K562 (cell line): ENCODE results near the gene BCL2L12. TPM values are rescaled to one million over a fixed set of nuclear protein-coding genes. Genes with fewer than 3 reads are reported as not detected.
A peak's percentile ranks its signal among the peaks of the same experiment; 100 is the strongest.

Experiments used
- ATF1 ChIP-seq, 2 experiments: fragments of 450-650 bp in 1 of 2; IDR thresholded peaks; 2 replicates each; pipeline ENCODE4 v1.6.1; 2016; ENCODE audit warnings: missing compliant biosample characterization in 1 of 2, missing genetic modification characterization in 1 of 2
- HDAC1 ChIP-seq, 2 experiments: fragments of 450-650 bp; IDR thresholded peaks; 2 replicates each; pipeline ENCODE4 v1.6.1; 2016 to 2017; ENCODE audit warnings: inconsistent platforms in 1 of 2, mild to moderate bottlenecking in 1 of 2, moderate library complexity in 1 of 2
- HMG20B ChIP-seq: fragments of 250-450 bp; sonication (Bioruptor Pico); IDR thresholded peaks from 2 replicates; pipeline ENCODE4 v1.5.0; 2021; ENCODE audit warnings: mild to moderate bottlenecking
- JUNB ChIP-seq: fragments of 450-650 bp; formaldehyde crosslinking; conservative IDR thresholded peaks from 2 replicates; pipeline ENCODE4 v1.4.0; 2020; ENCODE audit warnings: mild to moderate bottlenecking
- RCOR1 ChIP-seq, 2 experiments: IDR thresholded peaks; 2 replicates each; pipeline ENCODE4 v1.6.1; 2012; ENCODE audit warnings: low read depth in 2 of 2, low read length in 2 of 2, borderline replicate concordance in 1 of 2, improper control_type of control experiment in 1 of 2
- RFX1 ChIP-seq: fragments of 450-650 bp; IDR thresholded peaks from 2 replicates; pipeline ENCODE4 v1.6.1; 2016; ENCODE audit warnings: mild to moderate bottlenecking, moderate library complexity
- SIN3A ChIP-seq, 2 experiments: fragments of 150-350 bp in 1 of 2; IDR thresholded peaks; 2 replicates each; pipeline ENCODE4 v1.6.1; 2011 to 2016; ENCODE audit warnings: borderline replicate concordance in 2 of 2, low read depth in 2 of 2, low read length in 2 of 2, mild to moderate bottlenecking in 2 of 2, moderate library complexity in 2 of 2; ENCODE audit not compliant: control insufficient read depth in 1 of 2
- SMAD1 ChIP-seq: fragments of 150-350 bp; IDR thresholded peaks from 2 replicates; pipeline ENCODE4 v1.6.1; 2014; ENCODE audit warnings: low read length, low read depth; ENCODE audit not compliant: partially characterized antibody
- ZC3H4 ChIP-seq: sonication (generic); formaldehyde crosslinking; IDR thresholded peaks from 2 replicates; pipeline ENCODE4 v1.9.0; 2021; ENCODE audit warnings: missing genetic modification reagents, borderline replicate concordance
- ZFP30 ChIP-seq: fragments of 250-450 bp; sonication (Bioruptor Pico); IDR thresholded peaks from 2 replicates; pipeline ENCODE4 v1.8.0; 2022; ENCODE audit warnings: moderate library complexity, mild to moderate bottlenecking, inconsistent platforms, borderline replicate concordance
- ZNF41 ChIP-seq: fragments of 250-450 bp; sonication (Bioruptor Pico); conservative IDR thresholded peaks from 2 replicates; pipeline ENCODE4 v1.4.0; 2020; ENCODE audit warnings: mild to moderate bottlenecking
- ZNF57 ChIP-seq: fragments of 450-650 bp; formaldehyde crosslinking; IDR thresholded peaks from 2 replicates; pipeline ENCODE4 v1.4.0; 2020; ENCODE audit warnings: mild to moderate bottlenecking, moderate library complexity
- polyA plus RNA-seq, 8 experiments: library from polyadenylated mRNA; depleted of rRNA in 4 of 8; stranded (reverse) in 5 of 8; unstranded in 3 of 8; fragments of >200 nt; fragmentation: Nextera tagmentation in 2 of 8; fragmentation: Illumina TruSeq in 1 of 8; extraction: Ambion mirVana in 2 of 8; extraction: Trizol in 1 of 8; gene quantifications; 2 replicates each; pipeline versions ENCODE4 v1.2.1 to v1.2.3, GENCODE V29; 2011 to 2014; ENCODE audit warnings: inconsistent platforms in 1 of 8, missing spikeins in 1 of 8
- total RNA-seq, 7 experiments: library from RNA; depleted of rRNA in 6 of 7; stranded (reverse); fragments of >200 nt in 6 of 7; fragmentation: Illumina TruSeq in 2 of 7; extraction: Trizol in 2 of 7; gene quantifications; 2 replicates each; pipeline versions ENCODE4 v1.2.1 to v1.2.3, GENCODE V29; 2011 to 2021; ENCODE audit warnings: low replicate concordance in 1 of 7
- TF ChIP-seq, protein P1 (sequence below): fragments of 200-800 bp; sonication (Bioruptor generic); IDR thresholded peaks from 2 replicates; pipeline ENCODE4 v1.6.1; 2017; ENCODE audit warnings: missing genetic modification characterization, missing compliant biosample characterization
- TF ChIP-seq, protein P2 (sequence below): fragments of 450-650 bp; IDR thresholded peaks from 2 replicates; pipeline ENCODE4 v1.6.1; 2016; ENCODE audit warnings: mild to moderate bottlenecking
- TF ChIP-seq, protein P3 (sequence below), 2 experiments: fragments of 450-650 bp; conservative IDR thresholded peaks; 2 replicates each; pipeline ENCODE4 v1.6.1; 2017; ENCODE audit warnings: mild to moderate bottlenecking in 2 of 2, moderate library complexity in 2 of 2
- TF ChIP-seq, protein P4 (sequence below): fragments of 450-650 bp; IDR thresholded peaks from 2 replicates; pipeline ENCODE4 v1.7.1; 2018; ENCODE audit warnings: mild to moderate bottlenecking, low read depth; ENCODE audit not compliant: partially characterized antibody
- TF ChIP-seq, protein P5 (sequence below): sonication (generic); formaldehyde crosslinking; IDR thresholded peaks from 2 replicates; pipeline ENCODE4 v1.9.0; 2022; ENCODE audit warnings: mild to moderate bottlenecking, missing genetic modification reagents

BCL2L12 gene
- total and polyA plus RNA-seq, 9 of the 15 experiments (the other 6 are each of a cell fraction or from before 2014, with no cell fraction given): 7.4 to 263 (median 81.2) TPM

DNA sequence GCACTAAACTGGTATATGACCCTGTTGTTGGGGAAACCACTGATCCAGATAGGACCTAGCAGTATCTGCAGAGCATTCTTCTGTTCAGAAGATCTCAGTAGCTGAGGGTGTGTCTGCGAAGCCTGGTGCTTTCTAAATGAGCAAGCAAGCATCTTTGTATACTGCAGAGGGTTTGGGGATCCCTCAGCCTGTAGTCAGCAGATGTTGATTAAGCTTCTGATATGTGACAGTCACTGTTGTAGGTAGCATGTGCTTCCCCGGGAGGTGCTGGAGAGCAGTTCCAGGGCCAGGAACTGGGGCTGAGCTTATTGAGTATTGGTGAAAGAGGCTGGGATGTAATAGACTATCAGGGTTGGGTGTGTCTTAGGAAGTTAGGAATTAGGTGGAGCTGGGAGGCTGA lies 22.3 kb upstream of the BCL2L12 start (continued):
- TF ChIP-seq, protein P1, sequence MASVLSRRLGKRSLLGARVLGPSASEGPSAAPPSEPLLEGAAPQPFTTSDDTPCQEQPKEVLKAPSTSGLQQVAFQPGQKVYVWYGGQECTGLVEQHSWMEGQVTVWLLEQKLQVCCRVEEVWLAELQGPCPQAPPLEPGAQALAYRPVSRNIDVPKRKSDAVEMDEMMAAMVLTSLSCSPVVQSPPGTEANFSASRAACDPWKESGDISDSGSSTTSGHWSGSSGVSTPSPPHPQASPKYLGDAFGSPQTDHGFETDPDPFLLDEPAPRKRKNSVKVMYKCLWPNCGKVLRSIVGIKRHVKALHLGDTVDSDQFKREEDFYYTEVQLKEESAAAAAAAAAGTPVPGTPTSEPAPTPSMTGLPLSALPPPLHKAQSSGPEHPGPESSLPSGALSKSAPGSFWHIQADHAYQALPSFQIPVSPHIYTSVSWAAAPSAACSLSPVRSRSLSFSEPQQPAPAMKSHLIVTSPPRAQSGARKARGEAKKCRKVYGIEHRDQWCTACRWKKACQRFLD: no peak
- TF ChIP-seq, protein P2, sequence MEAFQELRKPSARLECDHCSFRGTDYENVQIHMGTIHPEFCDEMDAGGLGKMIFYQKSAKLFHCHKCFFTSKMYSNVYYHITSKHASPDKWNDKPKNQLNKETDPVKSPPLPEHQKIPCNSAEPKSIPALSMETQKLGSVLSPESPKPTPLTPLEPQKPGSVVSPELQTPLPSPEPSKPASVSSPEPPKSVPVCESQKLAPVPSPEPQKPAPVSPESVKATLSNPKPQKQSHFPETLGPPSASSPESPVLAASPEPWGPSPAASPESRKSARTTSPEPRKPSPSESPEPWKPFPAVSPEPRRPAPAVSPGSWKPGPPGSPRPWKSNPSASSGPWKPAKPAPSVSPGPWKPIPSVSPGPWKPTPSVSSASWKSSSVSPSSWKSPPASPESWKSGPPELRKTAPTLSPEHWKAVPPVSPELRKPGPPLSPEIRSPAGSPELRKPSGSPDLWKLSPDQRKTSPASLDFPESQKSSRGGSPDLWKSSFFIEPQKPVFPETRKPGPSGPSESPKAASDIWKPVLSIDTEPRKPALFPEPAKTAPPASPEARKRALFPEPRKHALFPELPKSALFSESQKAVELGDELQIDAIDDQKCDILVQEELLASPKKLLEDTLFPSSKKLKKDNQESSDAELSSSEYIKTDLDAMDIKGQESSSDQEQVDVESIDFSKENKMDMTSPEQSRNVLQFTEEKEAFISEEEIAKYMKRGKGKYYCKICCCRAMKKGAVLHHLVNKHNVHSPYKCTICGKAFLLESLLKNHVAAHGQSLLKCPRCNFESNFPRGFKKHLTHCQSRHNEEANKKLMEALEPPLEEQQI: no peak
- TF ChIP-seq, protein P3, sequence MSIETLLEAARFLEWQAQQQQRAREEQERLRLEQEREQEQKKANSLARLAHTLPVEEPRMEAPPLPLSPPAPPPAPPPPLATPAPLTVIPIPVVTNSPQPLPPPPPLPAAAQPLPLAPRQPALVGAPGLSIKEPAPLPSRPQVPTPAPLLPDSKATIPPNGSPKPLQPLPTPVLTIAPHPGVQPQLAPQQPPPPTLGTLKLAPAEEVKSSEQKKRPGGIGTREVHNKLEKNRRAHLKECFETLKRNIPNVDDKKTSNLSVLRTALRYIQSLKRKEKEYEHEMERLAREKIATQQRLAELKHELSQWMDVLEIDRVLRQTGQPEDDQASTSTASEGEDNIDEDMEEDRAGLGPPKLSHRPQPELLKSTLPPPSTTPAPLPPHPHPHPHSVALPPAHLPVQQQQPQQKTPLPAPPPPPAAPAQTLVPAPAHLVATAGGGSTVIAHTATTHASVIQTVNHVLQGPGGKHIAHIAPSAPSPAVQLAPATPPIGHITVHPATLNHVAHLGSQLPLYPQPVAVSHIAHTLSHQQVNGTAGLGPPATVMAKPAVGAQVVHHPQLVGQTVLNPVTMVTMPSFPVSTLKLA (conservative IDR thresholded peaks at IDR 0.05): peak in 1 of 2 experiments; percentile 58; a peak in 3 of 4 replicates
- 0 out of 4 replicates have a peak, but pooled peaks of 1 of the 2 experiments have one; percentile 17 for TF ChIP-seq HDAC1 (IDR thresholded peaks at IDR 0.05)
- TF ChIP-seq, protein P4, sequence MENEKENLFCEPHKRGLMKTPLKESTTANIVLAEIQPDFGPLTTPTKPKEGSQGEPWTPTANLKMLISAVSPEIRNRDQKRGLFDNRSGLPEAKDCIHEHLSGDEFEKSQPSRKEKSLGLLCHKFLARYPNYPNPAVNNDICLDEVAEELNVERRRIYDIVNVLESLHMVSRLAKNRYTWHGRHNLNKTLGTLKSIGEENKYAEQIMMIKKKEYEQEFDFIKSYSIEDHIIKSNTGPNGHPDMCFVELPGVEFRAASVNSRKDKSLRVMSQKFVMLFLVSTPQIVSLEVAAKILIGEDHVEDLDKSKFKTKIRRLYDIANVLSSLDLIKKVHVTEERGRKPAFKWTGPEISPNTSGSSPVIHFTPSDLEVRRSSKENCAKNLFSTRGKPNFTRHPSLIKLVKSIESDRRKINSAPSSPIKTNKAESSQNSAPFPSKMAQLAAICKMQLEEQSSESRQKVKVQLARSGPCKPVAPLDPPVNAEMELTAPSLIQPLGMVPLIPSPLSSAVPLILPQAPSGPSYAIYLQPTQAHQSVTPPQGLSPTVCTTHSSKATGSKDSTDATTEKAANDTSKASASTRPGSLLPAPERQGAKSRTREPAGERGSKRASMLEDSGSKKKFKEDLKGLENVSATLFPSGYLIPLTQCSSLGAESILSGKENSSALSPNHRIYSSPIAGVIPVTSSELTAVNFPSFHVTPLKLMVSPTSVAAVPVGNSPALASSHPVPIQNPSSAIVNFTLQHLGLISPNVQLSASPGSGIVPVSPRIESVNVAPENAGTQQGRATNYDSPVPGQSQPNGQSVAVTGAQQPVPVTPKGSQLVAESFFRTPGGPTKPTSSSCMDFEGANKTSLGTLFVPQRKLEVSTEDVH: no peak
- no peak for TF ChIP-seq HMG20B
- 0 out of 4 replicates have a peak, but pooled peaks of 1 of the 2 experiments have one; percentile 36 for TF ChIP-seq SIN3A (IDR thresholded peaks at IDR 0.05; ENCODE audit: borderline replicate concordance in 2 of 2, control insufficient read depth in 1 of 2, low read depth in 2 of 2, low read length in 2 of 2)
- no peak for TF ChIP-seq SMAD1
- TF ChIP-seq, protein P5, sequence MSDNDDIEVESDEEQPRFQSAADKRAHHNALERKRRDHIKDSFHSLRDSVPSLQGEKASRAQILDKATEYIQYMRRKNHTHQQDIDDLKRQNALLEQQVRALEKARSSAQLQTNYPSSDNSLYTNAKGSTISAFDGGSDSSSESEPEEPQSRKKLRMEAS (CRISPR knock-in tag): peak; percentile 55
- TF ChIP-seq ZNF57 (CRISPR knock-in tag): no peak
- TF ChIP-seq ZFP30 (CRISPR knock-in tag): no peak
- TF ChIP-seq ZNF41 (CRISPR knock-in tag): no peak
- TF ChIP-seq RCOR1 (IDR thresholded peaks at IDR 0.05; ENCODE audit: borderline replicate concordance in 1 of 2, low read depth in 2 of 2, low read length in 2 of 2): no peak
- TF ChIP-seq ATF1 (CRISPR knock-in tag; IDR thresholded peaks at IDR 0.05): no peak
- TF ChIP-seq ATF1 (tag; IDR thresholded peaks at IDR 0.05): no peak
- TF ChIP-seq JUNB (CRISPR knock-in tag): no peak
- no peak for TF ChIP-seq ZC3H4 (CRISPR knock-in tag)
- no peak for TF ChIP-seq RFX1
